ENCODE results near the gene CHST9. TPM values are rescaled to one million over a fixed set of nuclear protein-coding genes. Genes with fewer than 3 reads are reported as not detected.

The CHST9 gene
- polyA plus RNA-seq, 1 donor (not counting 4 experiments of a cell fraction or from before 2014, with no cell fraction given), result 0.07 TPM

- H3K9ac ChIP-seq (ENCODE audit: control insufficient read depth, extremely low read depth, insufficient read depth, low read length), result no peak overlapping the region
- no peak overlapping the region for H2AFZ ChIP-seq (ENCODE audit: control insufficient read depth, low read length)
- no peak overlapping the region for H3K4me2 ChIP-seq (ENCODE audit: control insufficient read depth, extremely low read depth, insufficient read depth, low read depth, low read length)
- no peak overlapping the region for H3K4me3 ChIP-seq (ENCODE audit: control insufficient read depth in 2 of 3, extremely low read depth in 1 of 3, insufficient read depth in 2 of 3, low read depth in 1 of 3, low read length in 3 of 3)
- H3K27me3 ChIP-seq (ENCODE audit: control insufficient read depth, extremely low read depth, insufficient read depth, low read length), result no peaks in the 10 kb centered on the region
- dilution Hi-C loops (cut with MboI; ENCODE audit: extremely low pct_ligation_motif_present, low sequenced_read_pairs), result no loop called here
- DNase-seq (ENCODE audit: low read depth, low spot score) (no peak), FAIRE-seq (no peak)
- no peaks in the 10 kb centered on the region for H3K9me3 ChIP-seq (ENCODE audit: control insufficient read depth, low read depth, low read length)
- H3K27ac ChIP-seq (ENCODE audit: control insufficient read depth, insufficient read depth, low read length), result no peak overlapping the region
- no peaks in the 10 kb centered on the region for H4K20me1 ChIP-seq (ENCODE audit: control insufficient read depth, extremely low read depth, insufficient read depth, low read length)
- TF ChIP-seq EZH2 (IDR thresholded peaks at IDR 0.05; ENCODE audit: low read length) (no peak), CTCF (optimal IDR thresholded peaks at IDR 0.05 in 1 of 3, IDR thresholded peaks at IDR 0.05 in 1 of 3, conservative IDR thresholded peaks at IDR 0.05 in 1 of 3; ENCODE audit: extremely low read depth in 1 of 3, insufficient read depth in 2 of 3, low read length in 3 of 3) (no peak)
- H3K79me2 ChIP-seq (ENCODE audit: control insufficient read depth, insufficient read depth, low read length), result no peaks in the 10 kb centered on the region
- no peaks in the 10 kb centered on the region for H3K4me1 ChIP-seq (ENCODE audit: control insufficient read depth, extremely low read depth, insufficient read depth, low read length)
- H3K9me1 ChIP-seq (ENCODE audit: control insufficient read depth, extremely low read depth, insufficient read depth, low read length), result no peaks in the 10 kb centered on the region
- H3K36me3 ChIP-seq (ENCODE audit: control insufficient read depth in 2 of 2, extremely low read depth in 1 of 2, insufficient read depth in 2 of 2, low read length in 2 of 2), result no peaks in the 10 kb centered on the region
These were observed 259.8 kb downstream of the CHST9 start for GRCh38 chr18:26925313-26925712.

GRCh38 chr18:26922313-26922712 lies 262.8 kb downstream of the CHST9 start:
- FAIRE-seq (no peak), DNase-seq (ENCODE audit: low read depth, low spot score) (no peak)
- H3K9me1 ChIP-seq (ENCODE audit: control insufficient read depth, extremely low read depth, insufficient read depth, low read length), result no peaks in the 10 kb centered on the region
- no peaks in the 10 kb centered on the region for H3K9me3 ChIP-seq (ENCODE audit: control insufficient read depth, low read depth, low read length)
- H3K27me3 ChIP-seq (ENCODE audit: control insufficient read depth, extremely low read depth, insufficient read depth, low read length), result no peaks in the 10 kb centered on the region
- dilution Hi-C loops (cut with MboI; ENCODE audit: extremely low pct_ligation_motif_present, low sequenced_read_pairs), result no loop called here
- H3K9ac ChIP-seq (ENCODE audit: control insufficient read depth, extremely low read depth, insufficient read depth, low read length), result no peak overlapping the region
- H3K79me2 ChIP-seq (ENCODE audit: control insufficient read depth, insufficient read depth, low read length), result no peaks in the 10 kb centered on the region
- TF ChIP-seq EZH2 (IDR thresholded peaks at IDR 0.05; ENCODE audit: low read length) (no peak), CTCF (optimal IDR thresholded peaks at IDR 0.05 in 1 of 3, IDR thresholded peaks at IDR 0.05 in 1 of 3, conservative IDR thresholded peaks at IDR 0.05 in 1 of 3; ENCODE audit: extremely low read depth in 1 of 3, insufficient read depth in 2 of 3, low read length in 3 of 3) (no peak)
- no peak overlapping the region for H3K27ac ChIP-seq (ENCODE audit: control insufficient read depth, insufficient read depth, low read length)
- H3K4me3 ChIP-seq (ENCODE audit: control insufficient read depth in 2 of 3, extremely low read depth in 1 of 3, insufficient read depth in 2 of 3, low read depth in 1 of 3, low read length in 3 of 3), result no peak overlapping the region
- H3K4me1 ChIP-seq (ENCODE audit: control insufficient read depth, extremely low read depth, insufficient read depth, low read length), result no peaks in the 10 kb centered on the region
- H4K20me1 ChIP-seq (ENCODE audit: control insufficient read depth, extremely low read depth, insufficient read depth, low read length), result no peaks in the 10 kb centered on the region
- H3K4me2 ChIP-seq (ENCODE audit: control insufficient read depth, extremely low read depth, insufficient read depth, low read depth, low read length), result no peak overlapping the region
- no peaks in the 10 kb centered on the region for H3K36me3 ChIP-seq (ENCODE audit: control insufficient read depth in 2 of 2, extremely low read depth in 1 of 2, insufficient read depth in 2 of 2, low read length in 2 of 2)
- H2AFZ ChIP-seq (ENCODE audit: control insufficient read depth, low read length), result no peak overlapping the region

Measured in keratinocyte (primary cell).